HG03135 (cell line): Measurements from ENCODE around the gene ANO1.

Source experiments
- ATAC-seq: cut with Tn5 transposase; IDR thresholded peaks from one replicate; pipeline ENCODE4 v1.9.1; 2021; ENCODE audit warnings: mild to moderate bottlenecking, moderate library complexity; ENCODE audit not compliant: unreplicated experiment

ANO1 gene

GRCh38 chr11:70111269-70112016 lies 33.3 kb downstream of the ANO1 start:
- no peak for ATAC-seq

GRCh38 chr11:70112017-70112434 lies 33.9 kb downstream of the ANO1 start:
- no peak for ATAC-seq

- no peak for ATAC-seq
Measured at GRCh38 chr11:70113801-70114200, 35.7 kb downstream of the ANO1 start.

- ATAC-seq: no peak
Measured at GRCh38 chr11:70115778-70116177, 37.7 kb downstream of the ANO1 start.

GRCh38 chr11:70116386-70117065 lies 38.4 kb downstream of the ANO1 start:
- no peak for ATAC-seq

- no peak for ATAC-seq
Measured at GRCh38 chr11:70117567-70118145, 39.5 kb downstream of the ANO1 start.

- ATAC-seq: no peak
Measured at GRCh38 chr11:70118642-70119041, 40.5 kb downstream of the ANO1 start.

- no peak for ATAC-seq
Measured at GRCh38 chr11:70119502-70119901, 41.4 kb downstream of the ANO1 start.

GRCh38 chr11:70120674-70121073 lies 42.6 kb downstream of the ANO1 start:
- ATAC-seq: no peak

GRCh38 chr11:70122490-70123198 lies 44.5 kb downstream of the ANO1 start:
- ATAC-seq: no peak

- no peak for ATAC-seq
Measured at GRCh38 chr11:70123711-70124110, 45.6 kb downstream of the ANO1 start.

- ATAC-seq: no peak
Measured at GRCh38 chr11:70124321-70125000, 46.3 kb downstream of the ANO1 start.

- no peak for ATAC-seq
Measured at GRCh38 chr11:70126494-70126893, 48.4 kb downstream of the ANO1 start.

GRCh38 chr11:70127653-70128434 lies 49.7 kb downstream of the ANO1 start:
- ATAC-seq: no peak

GRCh38 chr11:70128435-70128906 lies 50.4 kb downstream of the ANO1 start:
- ATAC-seq: no peak

- no peak for ATAC-seq
Measured at GRCh38 chr11:70129051-70129592, 51.0 kb downstream of the ANO1 start.

GRCh38 chr11:70130636-70131035 lies 52.5 kb downstream of the ANO1 start:
- ATAC-seq: no peak

- no peak for ATAC-seq
Measured at GRCh38 chr11:70131606-70132190, 53.6 kb downstream of the ANO1 start.

- no peak for ATAC-seq
Measured at GRCh38 chr11:70132641-70133040, 54.5 kb downstream of the ANO1 start.
